ENCODE measurements around the gene UHRF1.
A peak's percentile ranks its signal among the peaks of the same experiment; 100 is the strongest.

Gene UHRF1

DNA sequence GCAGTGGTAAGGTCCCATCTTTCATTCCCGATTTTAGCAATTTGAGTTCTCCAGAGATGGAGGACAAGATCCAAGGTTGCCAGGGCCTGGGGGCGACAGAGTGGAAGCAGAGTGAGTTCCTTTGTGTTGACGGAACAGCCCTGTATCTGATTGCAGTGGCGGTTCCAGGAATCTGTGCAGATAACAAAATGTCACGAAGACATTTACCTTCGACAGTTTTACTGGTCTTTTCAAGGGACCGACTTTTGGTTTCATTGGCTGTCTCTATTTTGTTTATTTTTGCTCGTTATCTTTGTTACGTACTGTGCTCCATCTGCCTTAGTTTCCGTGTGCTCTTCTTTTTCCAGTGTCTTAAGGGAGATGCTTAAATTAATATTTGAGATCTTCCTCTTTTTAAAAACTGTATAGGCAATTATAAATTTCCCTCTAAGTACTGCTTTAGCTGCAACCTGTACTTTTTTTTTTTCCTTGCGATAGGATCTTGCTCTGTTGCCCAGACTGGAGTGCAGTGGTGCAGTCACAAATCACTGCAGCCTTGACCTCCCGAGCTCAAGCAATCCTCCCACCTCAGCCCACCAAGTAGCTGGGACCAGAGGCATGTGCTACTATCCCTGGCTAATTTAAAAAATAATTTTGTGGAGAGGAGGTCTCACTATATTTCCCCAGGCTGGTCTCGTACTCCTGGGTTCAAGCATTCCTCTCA lies 82.8 kb downstream of the UHRF1 start:
- no peak for DNase-seq

DNA sequence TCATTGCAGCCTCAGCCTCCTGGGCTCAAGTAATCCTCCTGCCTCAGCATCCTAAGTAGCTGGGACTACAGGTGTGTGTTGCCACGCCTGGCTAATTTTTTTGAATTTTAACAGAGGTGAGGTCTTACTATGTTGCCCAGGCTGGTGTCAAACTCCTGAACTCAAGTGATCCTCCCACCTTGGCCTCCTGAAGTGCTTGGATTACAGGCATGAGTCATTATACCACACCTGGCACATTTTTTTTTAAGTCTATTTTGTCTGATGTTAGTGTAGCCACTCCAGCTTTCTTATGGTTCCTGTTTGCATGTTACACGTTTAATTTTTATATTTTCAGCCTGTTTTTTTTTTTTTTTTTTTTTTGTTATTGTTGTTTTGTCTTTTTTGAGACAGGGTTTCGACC lies 84.4 kb downstream of the UHRF1 start:
- no peak for DNase-seq

- no peak for DNase-seq
Observed at GRCh38 chr19:4996701-4997100, 87.4 kb downstream of the UHRF1 start.

GRCh38 chr19:4997297-4997696 lies 88.0 kb downstream of the UHRF1 start:
- no peak for DNase-seq

GRCh38 chr19:5000120-5000611 lies 90.9 kb downstream of the UHRF1 start:
- no peak for DNase-seq

GRCh38 chr19:5001615-5002014 lies 92.3 kb downstream of the UHRF1 start:
- DNase-seq = peak; percentile 57

GRCh38 chr19:5002143-5002542 lies 92.8 kb downstream of the UHRF1 start:
- DNase-seq = no peak

GRCh38 chr19:5003781-5004180 lies 94.5 kb downstream of the UHRF1 start:
- DNase-seq = no peak

DNA sequence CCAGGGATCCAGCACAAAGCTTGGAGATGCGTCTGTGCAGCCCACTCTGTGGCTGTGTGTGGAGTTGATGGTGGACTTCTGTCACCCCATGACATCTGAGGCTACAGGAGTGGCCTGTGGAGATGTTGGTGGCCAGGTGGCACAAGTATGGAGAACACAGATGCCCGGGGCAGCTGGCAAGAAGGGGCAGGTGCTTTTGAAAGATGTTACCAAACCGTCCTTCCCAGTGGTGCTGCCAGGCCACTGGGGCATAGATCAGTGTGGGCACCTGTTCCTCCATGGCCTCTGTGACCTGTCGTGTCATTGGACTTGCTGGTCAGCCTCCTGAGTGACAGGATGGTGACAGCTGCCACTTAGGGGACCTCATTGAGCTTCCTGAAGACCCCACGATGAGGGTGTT lies 95.8 kb downstream of the UHRF1 start:
- DNase-seq = no peak

- no peak for DNase-seq
Observed at GRCh38 chr19:5006201-5006600, 96.9 kb downstream of the UHRF1 start.

GRCh38 chr19:5006821-5007220 lies 97.5 kb downstream of the UHRF1 start:
- DNase-seq = no peak

Data from NCI-H82 (cell line).